Activated T-cell treated with anti-CD3 and anti-CD28 coated beads for 24 hours (primary cell): ENCODE measurements around the gene PARVG.

Experiments used
- DNase-seq: peaks from one replicate; pipeline ENCODE4 v3.0.0-alpha.2; 2020; ENCODE audit warnings: low read depth

The PARVG gene

GRCh38 chr22:44180706-44181032, at the start of gene PARVG:
Gene PARVG, plus strand, starts transcription at chr22:44180925. Its CDS starts 2,405 bp downstream, at chr22:44183330.
- DNase-seq, result no peak

GRCh38 chr22:44131412-44131811, 49.3 kb upstream of the PARVG start:
- no peak for DNase-seq

- no peak for DNase-seq
These were observed 48.6 kb upstream of the PARVG start for GRCh38 chr22:44131989-44132685.

GRCh38 chr22:44132724-44133123, 48.0 kb upstream of the PARVG start:
- DNase-seq, result no peak

- no peak for DNase-seq
These were observed 47.6 kb upstream of the PARVG start for GRCh38 chr22:44133161-44133560.

GRCh38 chr22:44133901-44134571, 46.7 kb upstream of the PARVG start:
- DNase-seq, result no peak

GRCh38 chr22:44136112-44136511, 44.6 kb upstream of the PARVG start:
- DNase-seq, result no peak

- no peak for DNase-seq
These were observed 43.9 kb upstream of the PARVG start for GRCh38 chr22:44136786-44137185.

GRCh38 chr22:44137415-44137814, 43.3 kb upstream of the PARVG start:
- no peak for DNase-seq

GRCh38 chr22:44139773-44140172, 41.0 kb upstream of the PARVG start:
- no peak for DNase-seq

GRCh38 chr22:44142421-44143104, 38.2 kb upstream of the PARVG start:
- no peak for DNase-seq

- DNase-seq, result no peak
These were observed 37.6 kb upstream of the PARVG start for GRCh38 chr22:44143105-44143474.

GRCh38 chr22:44143579-44143978, 37.1 kb upstream of the PARVG start:
- no peak for DNase-seq

- DNase-seq, result no peak
These were observed 36.6 kb upstream of the PARVG start for GRCh38 chr22:44144046-44144569.

GRCh38 chr22:44145544-44145943, 35.2 kb upstream of the PARVG start:
- no peak for DNase-seq

- DNase-seq, result no peak
These were observed 34.5 kb upstream of the PARVG start for GRCh38 chr22:44146088-44146861.

- DNase-seq, result no peak
These were observed 33.6 kb upstream of the PARVG start for GRCh38 chr22:44147008-44147645.

GRCh38 chr22:44147821-44148574, 32.7 kb upstream of the PARVG start:
- DNase-seq, result no peak

GRCh38 chr22:44151676-44152075, 29.0 kb upstream of the PARVG start:
- DNase-seq, result no peak

GRCh38 chr22:44153710-44154109, 27.0 kb upstream of the PARVG start:
- DNase-seq, result no peak

GRCh38 chr22:44154436-44154942, 26.2 kb upstream of the PARVG start:
- no peak for DNase-seq
